Measurements from ENCODE around the gene DQX1.

Gene DQX1

DNA sequence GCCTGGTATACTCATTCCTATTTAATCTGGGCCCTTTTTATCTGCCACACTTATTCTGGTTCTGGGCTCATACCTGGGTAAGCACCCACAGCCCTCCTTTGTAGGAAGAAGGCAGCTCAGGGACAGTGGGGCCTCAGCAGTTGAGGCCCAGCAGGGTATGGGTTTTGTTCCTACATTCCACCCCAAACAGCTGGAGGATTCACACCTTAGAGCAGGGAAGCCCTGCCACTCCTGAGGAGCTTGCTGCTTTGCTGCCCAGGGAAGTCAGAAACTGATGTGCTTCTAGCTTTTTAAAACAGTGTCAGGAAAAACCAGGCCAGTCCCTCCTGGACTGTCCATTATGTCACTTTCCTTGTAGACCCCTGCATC, 25.5 kb downstream of the DQX1 start:
- Mint-ChIP-seq H3K27me3 (ENCODE audit: low read depth, poor library complexity) (peaks cover 100% of the 10 kb centered on the region), H3K36me3 (ENCODE audit: low read depth) (peaks cover 25% of the 10 kb centered on the region), H3K4me1 (peaks cover 76% of the 10 kb centered on the region), H3K9me3 (no peaks in the 10 kb centered on the region), H3K27ac (no peak overlapping the region), H3K4me3 (peak overlapping the region; percentile 89)
- no peak for DNase-seq
- TF ChIP-seq, protein P1, sequence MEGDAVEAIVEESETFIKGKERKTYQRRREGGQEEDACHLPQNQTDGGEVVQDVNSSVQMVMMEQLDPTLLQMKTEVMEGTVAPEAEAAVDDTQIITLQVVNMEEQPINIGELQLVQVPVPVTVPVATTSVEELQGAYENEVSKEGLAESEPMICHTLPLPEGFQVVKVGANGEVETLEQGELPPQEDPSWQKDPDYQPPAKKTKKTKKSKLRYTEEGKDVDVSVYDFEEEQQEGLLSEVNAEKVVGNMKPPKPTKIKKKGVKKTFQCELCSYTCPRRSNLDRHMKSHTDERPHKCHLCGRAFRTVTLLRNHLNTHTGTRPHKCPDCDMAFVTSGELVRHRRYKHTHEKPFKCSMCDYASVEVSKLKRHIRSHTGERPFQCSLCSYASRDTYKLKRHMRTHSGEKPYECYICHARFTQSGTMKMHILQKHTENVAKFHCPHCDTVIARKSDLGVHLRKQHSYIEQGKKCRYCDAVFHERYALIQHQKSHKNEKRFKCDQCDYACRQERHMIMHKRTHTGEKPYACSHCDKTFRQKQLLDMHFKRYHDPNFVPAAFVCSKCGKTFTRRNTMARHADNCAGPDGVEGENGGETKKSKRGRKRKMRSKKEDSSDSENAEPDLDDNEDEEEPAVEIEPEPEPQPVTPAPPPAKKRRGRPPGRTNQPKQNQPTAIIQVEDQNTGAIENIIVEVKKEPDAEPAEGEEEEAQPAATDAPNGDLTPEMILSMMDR (IDR thresholded peaks at IDR 0.05) = no peak

DNA sequence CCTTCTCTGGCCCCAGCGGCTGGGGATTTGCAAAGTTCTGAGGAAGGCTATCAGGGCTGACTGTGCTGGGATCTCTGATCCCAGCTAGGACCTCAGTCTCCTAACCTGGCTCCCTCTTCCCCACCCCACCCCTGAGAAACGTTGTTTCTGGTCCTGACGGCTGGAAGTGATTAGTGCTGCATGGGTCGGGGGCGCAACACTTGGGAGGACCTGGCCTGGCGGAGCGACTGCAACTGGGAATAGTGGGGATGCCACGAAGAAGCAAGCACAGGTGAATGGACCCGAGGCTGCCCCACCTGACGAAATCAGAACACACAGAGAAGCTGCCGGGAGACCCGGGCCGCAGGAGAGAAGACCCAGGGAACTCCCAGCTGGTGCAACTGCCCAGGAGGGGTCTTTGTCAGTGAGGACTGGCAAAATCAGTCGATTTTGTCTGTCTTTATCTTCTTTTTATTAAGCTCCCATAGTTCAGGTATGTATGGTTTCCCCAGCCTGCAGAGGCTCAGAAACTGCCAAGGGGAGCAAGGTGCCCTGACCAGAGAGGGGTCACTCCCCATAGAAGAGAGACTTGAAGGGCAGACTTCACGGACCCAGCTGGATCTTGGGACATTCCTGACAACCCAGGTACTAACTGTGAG, 26.0 kb downstream of the DQX1 start:
- Mint-ChIP-seq H3K27me3 (ENCODE audit: low read depth, poor library complexity) (peaks cover 100% of the 10 kb centered on the region), H3K27ac (no peak overlapping the region), H3K9me3 (no peaks in the 10 kb centered on the region), H3K4me3 (peak overlapping the region; percentile 89), H3K36me3 (ENCODE audit: low read depth) (peaks cover 20% of the 10 kb centered on the region), H3K4me1 (peaks cover 71% of the 10 kb centered on the region)
- TF ChIP-seq, protein P1 (IDR thresholded peaks at IDR 0.05) = no peak
- no peak for DNase-seq

DNA sequence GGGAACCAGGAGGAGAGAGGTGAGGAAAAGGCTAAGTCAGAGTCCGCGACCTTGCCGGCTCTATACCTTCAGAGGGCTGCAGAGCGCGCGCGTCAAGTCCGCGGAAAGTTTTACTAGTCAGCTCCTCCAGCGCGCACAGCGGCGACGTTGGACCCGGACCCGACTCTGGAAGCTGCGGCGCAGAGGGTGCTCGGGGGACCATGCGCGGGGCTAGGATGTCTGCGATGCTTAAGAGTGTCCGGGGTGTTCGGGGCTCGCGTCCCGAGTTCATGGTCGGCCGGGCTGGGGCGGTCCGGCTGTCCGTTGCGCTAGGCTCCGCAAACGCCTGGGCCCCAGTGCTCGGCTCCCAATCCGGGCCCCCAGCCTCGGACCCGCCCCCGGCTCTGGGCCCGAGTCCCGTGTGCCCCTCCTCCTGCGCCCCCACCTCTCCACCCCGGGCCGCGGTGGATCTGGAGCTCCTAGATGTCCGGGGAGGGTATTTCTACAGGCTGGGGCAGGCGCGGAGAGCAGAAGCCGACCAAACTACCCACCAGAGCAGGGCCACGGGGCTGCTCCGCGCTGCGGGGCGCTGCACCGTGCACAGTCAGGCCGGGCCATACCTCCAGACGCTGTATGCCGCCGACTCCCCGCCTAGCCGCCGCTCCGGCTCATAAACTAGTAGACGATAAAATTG, 26.6 kb downstream of the DQX1 start, which contains the start of gene LBX2:
LBX2 (minus strand) TSS at position 337 of the 673 bp plus-strand sequence; CDS start at position 271, 66 bp downstream.
- Mint-ChIP-seq H3K4me1 (peaks cover 65% of the 10 kb centered on the region), H3K36me3 (ENCODE audit: low read depth) (peaks cover 14% of the 10 kb centered on the region), H3K27ac (no peak within 1 kb of the TSS), H3K27me3 (ENCODE audit: low read depth, poor library complexity) (peaks cover 100% of the 10 kb centered on the region), H3K9me3 (no peaks in the 10 kb centered on the region), H3K4me3 (peak within 1 kb of the TSS; percentile 89)
- TF ChIP-seq, protein P1 (IDR thresholded peaks at IDR 0.05) = no peak
- peak; percentile 60 for DNase-seq

DNA sequence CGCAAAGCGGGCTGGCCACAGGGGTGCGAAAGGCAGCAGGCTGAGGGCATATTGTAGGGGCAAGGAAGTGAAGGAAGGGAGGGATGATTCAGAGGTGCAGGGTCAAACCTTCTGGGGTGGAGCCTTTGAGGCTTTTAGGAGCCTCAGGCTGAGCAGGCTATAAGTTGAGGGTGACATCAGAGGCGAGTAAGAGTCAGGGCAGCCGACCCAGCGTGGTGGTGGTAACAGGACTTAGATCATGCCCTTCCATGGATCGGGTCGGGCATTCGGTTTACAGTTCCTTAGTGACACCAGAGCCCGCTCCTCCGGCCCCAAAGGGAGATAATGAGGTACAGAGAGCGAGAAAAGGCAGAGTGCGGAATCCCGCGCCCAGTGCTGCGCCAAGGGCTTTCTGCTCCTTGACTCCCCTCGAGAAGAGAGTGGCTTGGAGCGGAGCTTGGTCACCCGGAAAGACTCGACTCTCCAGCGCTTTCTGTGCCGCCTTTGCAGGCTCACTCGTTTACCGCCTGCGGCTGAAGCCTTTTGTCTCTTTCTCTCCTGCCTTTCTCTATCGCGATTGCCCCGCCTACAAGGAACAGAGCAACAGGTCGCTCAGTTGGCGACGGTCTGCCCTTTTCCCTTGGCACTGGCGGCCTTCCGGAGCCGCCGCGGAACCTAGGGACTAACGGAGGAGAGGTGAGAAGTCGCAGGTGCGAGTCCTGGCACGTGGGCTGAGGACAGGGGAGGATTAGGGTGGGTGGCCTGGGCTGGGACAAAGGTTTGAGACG, 27.3 kb downstream of the DQX1 start:
- peaks cover 17% of the 10 kb centered on the region for H3K36me3 Mint-ChIP-seq (ENCODE audit: low read depth)
- TF ChIP-seq, protein P1 (IDR thresholded peaks at IDR 0.05) = no peak
- peak overlapping the region; percentile 89 for H3K4me3 Mint-ChIP-seq
- DNase-seq = peak; percentile 50
- H3K4me1 Mint-ChIP-seq = peaks cover 58% of the 10 kb centered on the region
- H3K27me3 Mint-ChIP-seq (ENCODE audit: low read depth, poor library complexity) = peaks cover 94% of the 10 kb centered on the region
- no peak overlapping the region for H3K27ac Mint-ChIP-seq
- no peaks in the 10 kb centered on the region for H3K9me3 Mint-ChIP-seq

DNA sequence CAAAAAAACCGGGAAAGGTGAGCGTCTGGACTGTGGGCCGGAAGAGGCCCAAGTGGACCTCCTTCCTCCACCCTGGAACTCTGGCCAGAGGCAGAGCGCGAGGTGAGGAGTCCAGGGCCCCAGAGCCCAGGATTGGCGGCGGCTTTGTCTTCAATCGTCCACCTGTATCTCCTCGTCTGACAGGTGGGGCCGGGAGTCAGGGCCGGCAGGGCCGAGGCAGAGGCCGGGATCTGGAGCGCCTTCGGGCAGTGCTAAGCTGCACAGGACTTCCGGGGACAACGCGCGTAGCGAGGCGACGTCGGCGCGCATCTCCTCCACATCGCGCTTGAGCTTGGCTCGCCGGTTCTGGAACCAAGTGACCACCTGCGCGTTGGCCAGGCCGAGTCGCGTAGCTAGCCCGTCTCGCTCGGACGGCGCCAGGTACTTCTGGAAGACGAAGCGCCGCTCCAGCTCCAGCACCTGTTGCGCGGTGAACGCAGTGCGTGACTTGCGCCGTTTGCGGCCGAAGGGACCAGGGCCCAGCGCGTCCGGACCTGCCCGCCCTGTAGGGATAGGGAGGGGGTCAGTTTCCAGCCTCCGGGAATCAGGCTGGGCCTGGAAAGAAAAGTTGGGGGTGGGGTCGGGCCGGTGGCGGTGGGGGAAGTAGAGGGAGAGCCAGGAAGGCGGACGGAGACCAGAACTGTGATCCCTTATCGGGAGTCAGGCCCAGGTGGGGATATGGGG, 28.1 kb downstream of the DQX1 start:
- DNase-seq = peak; percentile 41
- Mint-ChIP-seq H3K4me1 (peaks cover 52% of the 10 kb centered on the region), H3K9me3 (no peaks in the 10 kb centered on the region), H3K27me3 (ENCODE audit: low read depth, poor library complexity) (peaks cover 86% of the 10 kb centered on the region), H3K4me3 (peak overlapping the region; percentile 89), H3K27ac (no peak overlapping the region), H3K36me3 (ENCODE audit: low read depth) (peaks cover 21% of the 10 kb centered on the region)
- TF ChIP-seq, protein P1 (IDR thresholded peaks at IDR 0.05) = no peak
